GM19372 (cell line): ENCODE results near the gene NDUFS2.

Experiments
- ATAC-seq: cut with Tn5 transposase; IDR thresholded peaks from one replicate; pipeline ENCODE4 v1.9.1; 2021; ENCODE audit warnings: mild to moderate bottlenecking, low read depth, moderate library complexity; ENCODE audit not compliant: unreplicated experiment

NDUFS2 gene

GRCh38 chr1:161201836-161202712, at the start of gene NDUFS2:
Gene NDUFS2 (plus strand): TSS chr1:161202367. CDS start chr1:161202386, 19 bp downstream.
- peak; percentile 98 for ATAC-seq

DNA sequence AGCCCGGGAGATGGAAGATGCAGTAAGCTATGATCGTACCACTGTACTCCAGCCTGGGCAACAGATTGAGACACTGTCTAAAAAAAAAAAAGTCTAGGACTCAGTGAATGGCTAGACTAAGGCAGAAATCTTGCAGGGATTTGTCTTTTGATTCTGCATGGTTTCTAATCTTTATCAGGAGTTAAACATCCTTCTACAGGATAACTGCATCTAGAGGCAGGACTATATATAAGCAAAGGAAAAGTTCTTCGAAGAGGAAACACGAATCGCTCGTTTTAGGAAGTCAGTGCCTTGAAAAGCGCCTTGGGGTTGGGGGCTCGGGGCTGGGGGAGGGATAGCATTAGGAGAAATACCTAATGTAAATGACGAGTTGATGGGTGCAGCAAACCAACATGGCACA, 49.0 kb upstream of the NDUFS2 start:
- ATAC-seq: no peak

DNA sequence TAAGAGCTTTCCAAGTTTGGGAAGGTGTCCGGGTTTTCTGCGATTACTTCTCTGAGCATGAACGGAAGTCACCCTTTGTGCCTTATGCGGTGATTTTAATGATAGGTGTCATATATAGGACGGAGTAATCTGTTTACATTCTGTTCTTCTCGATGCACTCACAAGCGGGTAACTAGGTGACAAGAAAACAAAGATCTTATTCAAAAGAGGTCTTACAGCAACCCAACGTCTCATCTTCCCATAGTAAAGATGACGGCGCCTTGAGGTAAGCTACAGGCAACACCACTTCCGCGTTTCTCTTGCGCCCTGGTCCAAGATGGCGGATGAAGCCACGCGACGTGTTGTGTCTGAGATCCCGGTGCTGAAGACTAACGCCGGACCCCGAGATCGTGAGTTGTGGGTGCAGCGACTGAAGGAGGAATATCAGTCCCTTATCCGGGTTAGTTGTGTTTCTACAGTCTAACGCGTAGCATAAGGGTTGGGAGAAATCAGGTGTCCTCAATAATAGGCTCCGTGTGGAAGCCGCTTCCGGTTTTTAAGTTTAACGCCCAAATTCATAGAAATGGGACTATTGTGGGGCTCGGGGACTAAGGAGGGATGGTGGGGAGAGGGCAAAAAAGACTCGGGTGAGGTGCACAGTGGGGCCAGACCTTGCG, 48.4 kb upstream of the NDUFS2 start, which contains the start of gene UFC1:
Gene UFC1, plus strand, starts transcription at position 297 of the 656 bp plus-strand sequence. Its CDS starts 20 bp downstream, at position 317.
- ATAC-seq: peak; percentile 84

- ATAC-seq: no peak
These were observed 44.3 kb upstream of the NDUFS2 start for GRCh38 chr1:161157867-161158266.

DNA sequence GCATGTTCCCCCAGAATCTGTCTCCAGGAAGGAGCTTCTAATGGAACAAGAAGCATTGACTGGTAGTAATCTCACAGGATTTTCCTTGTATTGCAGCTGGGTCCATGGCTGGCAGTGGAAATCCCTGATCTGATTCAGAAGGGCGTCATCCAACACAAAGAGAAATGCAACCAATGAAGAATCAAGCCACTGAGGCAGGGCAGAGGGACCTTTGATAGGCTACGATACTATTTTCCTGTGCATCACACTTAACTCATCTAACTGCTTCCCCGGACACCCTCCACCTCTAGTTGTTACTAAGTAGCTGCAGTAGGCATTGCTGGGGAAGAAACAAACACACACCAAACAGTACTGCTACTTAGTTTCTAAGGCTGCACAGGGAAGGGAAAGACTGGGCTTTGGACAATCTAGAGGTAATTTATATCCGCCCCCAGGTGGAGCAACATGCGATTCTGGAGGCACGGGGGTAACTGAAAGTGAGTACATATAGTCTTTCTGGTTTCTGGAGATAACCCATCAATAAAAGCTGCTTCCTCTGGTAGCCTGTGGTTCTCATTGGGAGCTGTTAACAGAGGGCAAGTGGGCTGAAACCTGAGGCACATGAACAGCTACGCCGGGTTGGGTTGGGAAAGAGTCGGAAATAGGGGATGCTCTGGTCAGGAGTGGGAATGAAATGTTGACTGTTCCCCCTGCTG, 43.7 kb upstream of the NDUFS2 start:
- ATAC-seq: no peak

- peak; percentile 87 for ATAC-seq
These were observed 42.9 kb upstream of the NDUFS2 start, which contains the start of gene USP21 for GRCh38 chr1:161159087-161159912. Gene USP21 (plus strand): TSS chr1:161159500. CDS start chr1:161160641, 1,141 bp downstream.

DNA sequence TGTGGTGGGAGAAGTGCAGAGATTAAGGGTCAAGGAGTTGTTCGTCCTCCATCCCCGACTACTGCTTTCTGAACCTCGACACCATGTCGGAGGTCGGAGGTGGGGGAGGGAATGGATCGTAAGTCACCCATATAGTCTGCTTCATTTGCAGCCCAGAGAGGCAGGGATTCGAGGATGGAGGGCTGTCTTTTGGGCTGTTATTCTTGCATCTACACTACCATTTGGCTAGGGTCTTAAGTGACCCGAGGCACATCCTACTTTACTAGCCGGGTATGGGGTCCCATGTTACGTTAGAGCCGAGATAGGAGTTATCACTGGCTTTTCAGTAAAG, 42.3 kb upstream of the NDUFS2 start:
- ATAC-seq: no peak

- ATAC-seq: no peak
These were observed 41.5 kb upstream of the NDUFS2 start for GRCh38 chr1:161160671-161161145.

GRCh38 chr1:161161652-161162051, 40.5 kb upstream of the NDUFS2 start:
- ATAC-seq: no peak

GRCh38 chr1:161162052-161162451, 40.1 kb upstream of the NDUFS2 start:
- ATAC-seq: no peak

DNA sequence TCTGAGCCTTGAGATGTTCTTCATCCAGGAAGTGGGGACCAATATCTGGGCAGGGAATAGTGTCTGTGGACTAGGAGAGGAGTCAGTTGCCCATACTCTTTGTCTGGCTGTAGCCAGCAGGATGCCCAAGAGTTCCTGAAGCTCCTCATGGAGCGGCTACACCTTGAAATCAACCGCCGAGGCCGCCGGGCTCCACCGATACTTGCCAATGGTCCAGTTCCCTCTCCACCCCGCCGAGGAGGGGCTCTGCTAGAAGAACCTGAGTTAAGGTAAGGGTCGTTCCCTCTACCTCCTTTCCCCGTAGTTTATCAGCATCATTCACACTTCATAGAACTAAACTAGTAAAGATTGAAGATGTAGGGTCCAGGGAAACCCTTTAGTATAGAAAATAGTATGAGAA, 39.4 kb upstream of the NDUFS2 start:
- no peak for ATAC-seq

DNA sequence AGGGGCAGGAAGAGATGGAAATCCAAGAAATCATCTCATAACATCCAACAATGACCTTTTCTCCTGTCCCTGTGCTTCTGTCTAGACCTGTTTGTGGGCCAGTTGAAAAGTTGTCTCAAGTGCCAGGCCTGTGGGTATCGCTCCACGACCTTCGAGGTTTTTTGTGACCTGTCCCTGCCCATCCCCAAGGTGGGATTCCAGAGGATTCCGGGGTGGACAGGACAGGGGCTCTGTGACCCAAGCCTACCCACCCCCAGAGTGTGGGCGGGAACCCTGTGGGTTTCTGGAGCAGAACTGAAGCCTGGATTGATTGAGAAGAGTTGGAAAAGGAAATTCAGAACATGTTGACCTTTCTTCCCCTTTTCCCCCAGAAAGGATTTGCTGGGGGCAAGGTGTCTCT, 38.4 kb upstream of the NDUFS2 start:
- ATAC-seq: no peak

DNA sequence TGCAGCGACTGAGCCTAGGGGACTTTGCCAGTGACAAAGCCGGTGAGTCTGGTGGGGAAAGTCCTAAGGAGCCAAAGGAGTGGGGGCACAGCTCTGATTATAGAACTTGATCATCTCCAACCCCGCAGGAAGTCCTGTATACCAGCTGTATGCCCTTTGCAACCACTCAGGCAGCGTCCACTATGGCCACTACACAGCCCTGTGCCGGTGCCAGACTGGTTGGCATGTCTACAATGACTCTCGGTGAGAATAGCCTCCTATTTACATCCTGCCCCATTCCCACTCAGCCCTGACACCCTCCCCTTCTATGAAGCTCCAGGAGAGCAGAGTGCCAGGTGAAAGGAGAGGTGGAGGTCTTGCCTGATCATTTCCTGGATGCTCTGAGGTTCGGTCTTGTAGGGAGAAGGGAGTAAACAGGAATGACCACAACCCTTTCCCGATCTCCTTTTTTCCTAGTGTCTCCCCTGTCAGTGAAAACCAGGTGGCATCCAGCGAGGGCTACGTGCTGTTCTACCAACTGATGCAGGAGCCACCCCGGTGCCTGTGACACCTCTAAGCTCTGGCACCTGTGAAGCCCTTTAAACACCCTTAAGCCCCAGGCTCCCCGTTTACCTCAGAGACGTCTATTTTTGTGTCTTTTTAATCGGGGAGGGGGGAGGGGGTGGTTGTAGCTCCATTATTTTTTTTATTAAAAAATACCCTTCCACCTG, 37.1 kb upstream of the NDUFS2 start:
- no peak for ATAC-seq

DNA sequence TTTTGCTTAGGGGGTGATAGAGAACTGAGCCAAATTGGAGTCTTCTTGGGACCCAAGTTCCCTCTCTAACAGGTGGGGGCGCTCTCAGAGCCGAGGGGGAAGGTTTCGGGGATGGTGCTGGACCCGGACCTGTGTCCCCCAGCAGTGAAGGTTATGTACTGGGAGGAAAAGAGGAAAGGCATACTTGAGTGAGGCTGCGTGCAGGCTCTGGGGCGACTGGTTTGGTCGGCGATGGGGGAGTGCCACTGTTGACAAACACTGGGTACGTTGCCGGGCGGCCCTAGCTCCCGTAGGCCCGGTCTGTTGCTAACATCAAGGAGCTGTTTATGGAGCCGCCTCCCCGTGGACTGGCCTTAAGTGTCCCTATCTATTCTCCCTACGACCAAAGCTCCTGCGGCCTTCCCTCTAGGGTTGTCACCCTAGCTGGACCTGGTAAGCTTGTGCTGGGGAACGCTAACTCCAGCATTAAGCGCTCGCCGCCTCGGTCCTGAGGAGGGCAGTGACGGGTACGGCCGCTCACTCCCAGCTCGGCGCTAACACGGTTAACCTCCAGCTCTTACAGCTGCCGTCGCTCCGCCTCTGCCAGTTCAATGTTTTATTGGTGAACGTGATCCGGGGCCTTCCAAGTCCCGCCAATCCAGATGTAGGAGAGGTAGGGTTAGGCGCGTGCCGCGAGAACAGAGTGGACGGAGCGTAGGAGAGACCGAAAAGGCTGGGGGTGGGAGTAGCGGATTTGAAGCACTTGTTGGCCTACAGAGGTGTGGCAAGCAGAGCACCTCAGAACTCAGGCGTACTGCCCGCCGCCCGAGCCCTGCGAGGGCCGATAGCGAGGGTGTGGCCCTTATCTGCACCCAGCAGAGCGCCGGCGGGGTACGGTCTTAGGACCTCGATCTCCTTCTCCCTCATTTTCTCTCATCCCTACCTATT, 36.2 kb upstream of the NDUFS2 start, which contains the start of gene PPOX:
Gene PPOX, plus strand, starts transcription at position 685 of the 927 bp plus-strand sequence. CDS start 422 bp downstream, outside the sequence.
- peak; percentile 89 for ATAC-seq

- ATAC-seq: no peak
These were observed 35.3 kb upstream of the NDUFS2 start for GRCh38 chr1:161166669-161167548.

GRCh38 chr1:161168906-161169305, 33.3 kb upstream of the NDUFS2 start:
- no peak for ATAC-seq

DNA sequence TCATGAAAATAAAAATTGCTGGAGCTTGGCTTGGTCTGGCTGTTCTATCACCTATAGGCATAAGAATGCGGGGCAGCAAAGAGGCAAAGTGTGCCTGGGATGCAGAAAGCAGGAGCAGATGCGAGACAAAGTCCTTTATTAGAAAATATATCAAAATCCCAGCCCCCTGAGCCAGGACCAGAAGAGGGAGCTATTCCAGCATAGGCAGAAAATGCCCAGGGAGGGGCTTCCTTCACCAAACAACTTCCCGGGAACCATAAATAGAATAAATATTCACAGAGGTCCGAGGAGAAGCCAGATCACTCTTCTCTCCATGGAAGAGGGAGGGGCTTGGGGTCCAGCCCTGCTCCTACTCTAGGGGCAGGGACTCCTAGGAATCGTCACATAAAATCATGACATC, 31.0 kb upstream of the NDUFS2 start:
- no peak for ATAC-seq
